HG03565 (cell line): Measurements from ENCODE around the gene ZEB2.

Source experiments
- ATAC-seq: cut with Tn5 transposase; IDR thresholded peaks from one replicate; pipeline ENCODE4 v1.9.1; 2021; ENCODE audit warnings: mild to moderate bottlenecking, moderate library complexity; ENCODE audit not compliant: unreplicated experiment

The ZEB2 gene

DNA sequence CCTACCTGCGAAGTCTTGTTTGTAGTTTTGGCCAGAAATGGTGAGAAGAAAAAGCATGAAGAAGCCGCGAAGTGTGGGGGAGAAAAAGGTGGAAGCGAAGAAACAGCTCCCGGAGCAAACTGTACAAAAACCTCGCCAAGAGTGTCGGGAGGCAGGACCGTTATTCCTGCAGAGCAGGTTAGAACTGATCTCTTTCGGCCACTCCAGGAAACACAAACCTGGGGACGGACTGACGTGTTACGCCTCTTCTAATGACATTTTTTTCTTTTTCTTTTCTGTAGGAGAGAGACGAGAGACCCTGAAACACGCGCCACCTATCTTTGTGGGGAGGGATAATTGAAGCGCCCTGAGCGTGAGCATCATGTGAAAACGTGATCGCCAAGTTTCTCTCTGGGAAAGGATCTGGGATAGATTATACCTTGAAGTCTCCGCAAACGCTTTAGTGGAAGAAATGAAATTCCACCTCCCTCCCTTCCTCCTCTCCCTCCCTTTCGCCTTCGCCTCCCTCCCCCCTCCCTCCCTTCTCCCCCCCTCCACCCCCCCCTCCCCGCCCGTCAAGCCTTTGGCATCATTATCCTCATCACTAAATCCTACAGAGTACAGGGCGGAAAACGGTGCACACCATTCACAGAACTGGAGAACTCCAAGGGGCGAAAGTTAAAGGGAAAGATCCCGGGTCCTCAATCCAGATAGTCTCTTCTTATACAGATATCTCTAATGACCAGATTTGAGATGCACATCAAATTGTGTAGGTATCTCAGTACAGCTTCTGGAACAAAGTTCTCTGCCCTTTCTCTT, at the start of gene ZEB2:
ZEB2 (minus strand) TSS at position 186 of the 798 bp plus-strand sequence. CDS start 2,769 bp downstream, outside the sequence.
- no peak for ATAC-seq

DNA sequence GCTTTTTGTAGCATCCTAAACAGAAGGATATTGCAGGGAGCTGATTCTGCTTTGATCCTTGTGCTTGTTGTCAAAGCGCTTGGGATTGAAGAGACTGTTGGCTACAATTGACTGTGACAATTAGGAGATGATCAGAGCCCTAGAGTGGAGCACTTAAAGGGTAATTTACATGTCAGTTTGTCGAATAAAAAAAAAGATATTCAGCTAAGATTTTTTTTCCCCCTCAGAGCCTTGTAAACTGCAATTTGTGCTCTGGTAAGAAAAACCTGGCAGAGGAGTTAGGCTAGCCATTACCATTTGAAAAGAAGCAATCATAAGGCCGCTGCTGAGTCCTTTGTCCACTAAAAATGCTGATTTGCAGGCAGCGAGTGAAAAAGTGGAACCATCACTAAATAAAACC, 47.8 kb upstream of the ZEB2 start:
- ATAC-seq, result no peak

DNA sequence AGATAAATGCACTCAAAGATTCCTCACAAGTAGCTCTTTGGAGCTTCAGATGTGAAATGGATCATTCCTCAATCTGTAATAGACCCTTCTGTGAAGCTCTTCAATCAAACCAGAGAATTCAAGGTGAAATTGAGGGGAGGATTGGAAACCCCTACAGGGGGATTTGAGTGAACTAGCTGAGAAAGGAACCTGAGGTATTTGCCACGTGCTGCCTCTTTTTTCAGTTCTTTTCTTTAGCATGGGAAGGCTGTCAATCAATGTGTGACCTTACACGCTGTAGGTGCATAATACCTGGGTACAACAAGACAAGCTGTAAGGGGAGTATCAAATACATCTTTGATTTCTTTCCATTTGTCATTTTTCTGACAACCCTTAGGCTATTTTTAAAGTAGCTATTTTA, 46.5 kb upstream of the ZEB2 start:
- no peak for ATAC-seq

DNA sequence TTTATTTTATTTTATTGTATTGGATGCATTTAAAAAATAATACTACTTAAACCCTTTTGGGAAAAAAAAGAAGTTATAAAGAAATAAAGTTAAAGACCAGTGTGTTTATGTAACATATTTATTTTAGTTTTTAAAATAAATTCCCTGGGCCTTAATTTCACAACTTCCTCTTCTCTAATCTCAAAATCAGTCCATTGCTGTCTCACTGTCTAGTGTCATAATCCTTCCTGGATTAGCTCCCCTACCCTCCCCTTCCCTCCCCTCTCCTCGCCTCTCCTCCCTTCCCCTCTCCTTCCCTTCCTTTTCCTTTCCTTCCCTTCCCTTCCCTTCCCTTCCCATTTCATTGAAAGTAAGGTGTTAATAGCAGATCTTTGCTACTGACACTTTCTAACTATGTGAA, 40.3 kb upstream of the ZEB2 start:
- no peak for ATAC-seq

DNA sequence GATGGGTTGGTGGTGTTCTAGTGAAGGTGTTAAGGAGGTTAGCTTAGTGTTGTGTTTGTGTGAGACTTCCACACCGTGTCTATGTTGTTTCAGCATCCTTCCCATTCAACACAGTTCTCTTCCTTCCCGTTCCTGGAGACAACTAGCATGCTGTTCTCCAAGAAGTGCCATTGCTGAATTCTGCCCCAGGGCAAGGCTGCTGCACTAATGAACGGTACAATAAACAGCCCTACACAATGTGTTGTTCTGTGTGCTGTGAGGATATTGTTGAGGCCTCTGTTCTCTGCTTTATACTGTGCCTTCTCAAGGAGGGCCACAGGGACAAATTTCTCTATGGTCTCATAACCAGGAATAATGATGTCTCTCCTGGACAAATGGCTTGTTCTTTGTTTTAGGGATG, 39.8 kb upstream of the ZEB2 start:
- no peak for ATAC-seq

DNA sequence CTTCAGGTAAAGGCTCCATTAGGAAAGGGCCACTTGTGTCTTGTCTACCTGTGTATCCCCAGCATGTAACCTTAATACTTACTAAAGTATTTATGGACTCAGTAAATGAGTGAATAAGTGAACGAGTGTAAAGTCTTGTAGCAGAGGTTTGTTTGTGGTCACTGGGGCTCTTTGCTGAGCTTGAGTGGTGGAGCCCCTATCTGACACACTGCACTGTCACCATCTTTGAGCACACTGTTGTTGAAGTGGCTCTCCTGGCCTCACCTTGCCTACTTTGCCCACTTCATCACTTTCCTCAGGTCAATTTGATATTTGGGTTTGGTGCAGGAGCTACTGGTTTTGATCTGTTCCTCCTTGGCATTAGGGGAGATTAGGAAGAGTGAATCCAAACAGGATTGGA, 39.3 kb upstream of the ZEB2 start:
- ATAC-seq, result no peak

DNA sequence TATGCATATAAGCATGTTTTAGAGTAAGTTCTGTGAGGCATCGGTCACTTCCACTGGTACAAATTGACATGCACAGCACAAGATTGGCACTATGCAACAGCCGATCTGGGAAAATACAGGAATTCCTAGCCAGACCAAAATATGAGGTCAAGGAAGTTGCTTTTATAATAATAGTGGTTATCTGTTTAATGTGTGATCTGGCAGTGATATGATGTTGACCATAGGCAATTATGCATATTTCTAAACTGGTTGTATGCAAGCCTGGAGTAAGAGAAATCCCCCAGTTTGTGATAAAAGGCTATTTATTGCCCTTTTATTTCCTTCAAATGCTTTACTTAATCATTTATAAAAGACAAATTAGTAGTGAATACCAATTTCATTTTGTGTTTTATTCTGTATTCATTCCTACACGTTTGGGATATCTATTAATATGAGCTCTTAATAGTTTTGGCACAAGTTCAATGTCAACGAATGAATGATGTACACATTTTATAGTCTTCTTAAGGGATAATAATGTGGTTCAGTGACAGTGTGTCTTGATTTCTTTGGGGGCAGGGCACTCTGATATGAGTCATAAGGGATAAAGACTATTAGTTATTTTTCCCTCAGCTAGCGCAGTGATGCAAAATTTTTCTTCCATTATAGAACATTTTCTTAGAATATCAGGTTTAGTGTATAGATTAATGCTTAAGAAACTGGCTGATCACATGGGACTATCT, 34.7 kb upstream of the ZEB2 start:
- ATAC-seq, result no peak

DNA sequence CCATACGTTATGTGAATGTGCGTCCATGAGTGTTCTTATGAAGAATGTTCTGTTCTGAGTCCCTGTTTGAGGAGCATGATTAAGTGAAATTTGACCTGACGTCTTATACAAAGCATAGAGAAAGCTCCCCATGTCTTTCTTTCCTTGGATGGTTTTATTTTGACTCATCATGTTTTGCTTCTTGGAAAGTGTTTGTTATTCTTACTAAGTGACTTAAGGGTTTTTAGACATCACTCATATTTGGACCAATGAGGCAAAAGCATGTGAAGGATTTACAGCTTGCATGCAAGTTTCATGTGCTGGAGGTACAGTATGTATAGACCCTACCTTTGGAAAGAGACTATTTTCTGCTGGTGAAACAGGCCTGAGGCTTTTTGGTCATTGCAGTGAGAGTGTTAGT, 33.5 kb upstream of the ZEB2 start:
- no peak for ATAC-seq

DNA sequence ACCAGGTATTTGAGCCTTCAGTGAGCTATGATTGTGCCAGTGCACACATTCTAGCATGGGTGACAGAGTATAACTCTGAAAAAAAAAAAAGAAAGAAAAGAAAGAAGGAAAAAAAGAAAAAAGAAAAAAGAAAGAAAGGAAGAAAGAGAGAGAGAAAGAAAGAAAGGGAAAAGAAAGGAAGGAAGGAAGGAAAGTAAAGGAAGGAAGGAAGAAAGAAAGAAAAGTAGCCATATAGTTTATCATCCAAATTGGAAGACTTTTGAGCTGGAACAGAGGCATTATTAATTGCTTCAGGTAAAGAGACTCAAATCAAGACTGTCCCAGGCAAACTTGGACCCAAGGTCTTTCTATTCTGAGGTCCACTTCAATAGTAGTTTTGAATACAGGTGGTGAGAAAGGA, 32.9 kb upstream of the ZEB2 start:
- no peak for ATAC-seq

DNA sequence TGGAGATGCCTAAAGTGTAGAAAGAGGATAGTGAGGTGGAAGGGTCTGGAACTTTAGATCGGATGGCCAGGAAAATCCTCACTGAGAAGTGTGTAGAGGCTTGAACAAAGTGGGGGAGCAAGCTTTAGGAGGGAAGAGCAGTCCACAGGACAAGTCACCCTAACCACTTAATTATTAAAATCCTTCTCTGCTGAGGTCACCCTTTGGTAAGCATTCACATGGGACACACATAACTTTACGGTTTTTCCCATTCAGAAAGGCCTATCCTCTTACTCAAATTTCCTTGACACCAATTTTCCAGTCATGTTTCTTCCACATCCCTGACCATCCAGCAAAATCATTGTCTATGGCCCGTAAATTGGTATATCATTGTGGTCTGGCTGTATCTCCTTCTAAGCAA, 31.0 kb upstream of the ZEB2 start:
- ATAC-seq, result no peak

DNA sequence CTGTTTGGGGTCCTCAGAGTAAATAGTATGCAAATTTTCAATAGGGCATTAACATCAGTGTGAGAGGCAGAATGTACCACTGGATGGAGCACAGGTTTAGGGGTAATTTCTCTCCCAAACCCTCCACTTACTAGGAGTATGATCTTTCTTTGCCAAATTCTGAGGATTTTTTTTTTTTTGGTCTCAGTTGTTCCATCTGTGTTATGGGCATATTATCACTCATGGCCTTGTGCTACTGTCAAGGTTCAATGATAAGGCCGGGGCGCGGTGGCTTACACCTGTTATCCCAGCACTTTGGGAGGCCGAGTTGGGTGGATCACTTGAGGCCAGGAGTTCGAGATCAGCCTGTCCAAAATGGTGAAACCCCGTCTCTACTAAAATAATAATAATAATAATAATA, 30.2 kb upstream of the ZEB2 start:
- ATAC-seq, result no peak

DNA sequence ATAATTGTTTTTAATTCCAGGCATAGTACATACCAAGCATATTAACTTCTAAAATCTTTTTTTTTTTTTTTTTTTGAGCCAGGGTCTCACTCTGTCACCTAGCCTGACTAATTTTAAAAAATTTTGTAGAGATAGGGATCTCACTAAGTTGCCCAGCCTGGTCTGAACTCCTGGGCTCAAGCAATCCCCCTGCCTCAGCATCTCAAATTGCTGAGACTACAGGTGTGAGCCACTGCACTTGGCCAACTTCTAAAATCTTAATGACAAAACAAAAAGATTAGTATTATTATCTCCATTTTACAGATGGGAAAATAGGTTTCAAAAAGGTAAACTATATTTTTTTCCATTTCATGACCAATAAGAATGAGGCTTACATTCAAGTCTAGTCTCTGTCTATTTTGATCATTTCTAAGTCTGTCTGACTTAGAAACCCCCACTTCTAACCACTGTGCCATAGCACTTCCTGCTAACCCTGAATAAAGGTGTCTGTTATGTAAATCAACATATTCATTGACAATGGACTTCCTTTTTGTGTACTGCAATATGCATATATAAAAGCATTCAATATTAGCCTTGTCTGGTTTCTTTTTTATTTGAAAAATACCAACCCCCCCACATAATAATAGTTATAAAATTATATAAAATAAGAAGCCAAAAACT, 28.7 kb upstream of the ZEB2 start:
- ATAC-seq, result peak; percentile 82

DNA sequence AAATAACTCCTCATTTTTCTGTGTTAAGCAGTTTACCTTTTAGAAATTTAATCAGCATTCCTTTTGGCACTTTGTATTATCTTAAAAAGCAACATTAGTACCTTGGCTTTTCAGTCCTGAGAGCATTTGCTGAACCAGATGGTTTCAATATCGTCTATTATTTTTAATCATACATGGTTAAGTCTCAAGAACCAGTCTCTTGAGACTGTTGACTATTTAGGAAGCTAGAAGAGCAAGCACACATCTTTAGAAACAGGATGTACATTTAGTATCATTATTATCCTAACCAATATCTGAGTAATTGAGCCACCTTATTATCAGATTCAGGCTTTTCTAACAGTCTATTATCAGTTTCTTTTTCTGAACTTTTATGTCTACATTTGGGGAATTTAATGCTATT, 28.2 kb upstream of the ZEB2 start:
- ATAC-seq, result no peak

DNA sequence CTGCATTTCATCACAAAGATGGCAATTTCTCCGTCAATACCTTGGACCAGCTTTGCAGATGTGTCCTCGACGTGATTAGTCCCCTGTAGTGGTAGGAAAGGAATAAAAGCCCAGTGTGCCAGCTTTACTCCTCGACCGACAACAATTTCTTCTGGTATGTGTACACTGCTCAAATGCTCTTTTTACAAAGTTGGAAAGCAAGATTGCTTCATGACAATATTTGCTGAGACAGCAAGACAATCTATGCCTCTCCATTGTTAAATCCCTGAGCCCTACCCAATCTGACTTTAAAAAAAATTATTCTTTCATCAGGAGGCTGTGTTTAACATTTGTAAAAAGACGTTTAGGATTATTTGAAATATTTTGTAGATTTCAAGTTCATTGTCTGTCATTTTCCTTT, 27.6 kb upstream of the ZEB2 start:
- ATAC-seq, result no peak

DNA sequence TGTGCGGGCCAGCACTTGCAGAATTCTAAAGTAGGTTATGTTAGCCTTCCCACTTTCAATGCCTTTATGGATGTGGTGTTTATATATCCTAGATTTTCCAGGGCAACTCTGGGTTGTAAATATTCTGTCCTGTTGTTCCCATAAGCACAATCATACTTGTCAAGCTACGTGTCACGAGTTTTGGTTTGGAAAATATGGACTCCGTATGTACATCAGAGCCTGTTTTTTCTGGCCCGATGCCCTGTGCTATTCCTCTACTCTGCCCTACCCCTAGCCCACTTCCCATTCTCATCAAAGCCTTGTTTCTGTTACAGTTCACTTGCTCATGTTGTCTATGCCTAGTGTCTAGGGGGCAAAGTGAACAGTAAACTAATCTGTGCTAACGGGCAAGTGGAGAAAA, 27.0 kb upstream of the ZEB2 start:
- ATAC-seq, result no peak

DNA sequence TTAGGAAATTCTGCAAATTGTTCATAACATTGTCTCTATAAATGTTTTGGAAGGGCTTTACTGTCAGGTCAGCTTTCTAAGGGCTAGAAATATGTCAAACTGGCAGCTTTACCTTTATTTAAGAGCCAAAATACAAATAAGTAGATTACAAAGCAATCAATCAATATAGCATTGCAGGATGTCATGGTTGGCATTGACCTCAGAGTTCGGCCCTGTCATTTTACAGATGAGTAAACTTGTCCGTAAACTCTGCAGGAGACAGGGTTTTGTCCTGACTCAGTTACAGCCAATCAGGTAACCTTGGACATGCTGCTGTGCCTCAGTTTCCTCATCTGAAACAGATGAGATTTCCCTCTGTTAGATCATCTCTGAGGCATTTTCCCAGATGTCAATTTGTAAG, 25.9 kb upstream of the ZEB2 start:
- no peak for ATAC-seq

DNA sequence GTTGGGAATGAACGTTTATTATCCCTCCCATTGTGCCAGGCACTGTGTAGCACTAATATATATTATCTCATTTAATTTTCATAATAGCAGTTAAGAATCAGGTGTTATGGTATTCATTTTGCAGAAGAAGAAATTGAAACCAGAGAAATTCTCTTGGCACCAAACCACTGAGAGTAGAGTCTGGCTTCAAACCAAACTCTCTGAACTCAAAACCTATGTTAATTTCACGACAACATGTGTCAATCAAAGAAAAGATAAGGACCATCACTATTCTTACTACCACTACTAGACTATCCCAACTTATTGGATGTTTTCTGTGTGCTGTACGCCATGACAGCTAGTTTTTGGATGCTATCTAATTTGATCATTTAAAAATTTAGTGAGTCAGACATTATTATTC, 24.1 kb upstream of the ZEB2 start:
- no peak for ATAC-seq

DNA sequence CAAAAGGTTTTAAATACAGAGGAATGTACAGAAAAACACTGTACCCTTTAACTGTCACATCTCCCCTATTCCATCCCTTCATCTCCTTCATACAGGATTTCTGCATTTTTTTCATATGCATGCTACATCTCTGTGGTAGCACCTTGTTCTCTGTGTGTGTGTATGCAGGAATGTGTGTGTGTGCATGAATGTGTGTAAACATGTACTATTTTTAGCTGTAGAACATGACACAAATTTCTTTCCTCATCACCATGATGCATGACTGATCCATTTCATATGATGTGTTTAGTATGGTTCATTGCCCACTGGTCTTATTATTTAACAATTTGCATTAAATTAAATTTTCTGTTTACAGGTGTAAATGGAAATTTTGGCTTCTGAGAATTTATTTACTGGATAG, 21.5 kb upstream of the ZEB2 start:
- ATAC-seq, result no peak

DNA sequence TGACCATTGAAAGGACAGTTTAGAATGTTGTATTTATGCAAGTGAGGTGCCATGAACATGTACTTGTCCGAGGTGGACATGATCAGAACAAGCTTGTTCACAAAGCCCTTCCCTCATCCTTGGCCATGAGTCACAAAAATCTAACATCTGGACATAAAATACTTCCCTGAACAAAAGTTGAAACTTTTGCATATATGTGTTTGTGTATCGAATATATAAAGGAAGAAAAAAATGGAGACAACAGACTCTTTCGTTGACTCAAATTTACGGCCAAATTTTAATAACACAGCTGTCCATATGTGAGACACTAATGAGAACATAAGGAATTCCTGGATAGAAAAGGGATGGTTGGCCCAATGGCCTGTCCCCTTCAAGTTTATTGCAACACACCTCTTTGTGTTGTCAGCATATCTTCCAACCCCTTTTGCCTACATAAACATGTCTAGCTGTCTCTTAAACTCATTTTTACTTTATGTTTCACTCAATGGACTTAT, 19.4 kb upstream of the ZEB2 start:
- no peak for ATAC-seq

DNA sequence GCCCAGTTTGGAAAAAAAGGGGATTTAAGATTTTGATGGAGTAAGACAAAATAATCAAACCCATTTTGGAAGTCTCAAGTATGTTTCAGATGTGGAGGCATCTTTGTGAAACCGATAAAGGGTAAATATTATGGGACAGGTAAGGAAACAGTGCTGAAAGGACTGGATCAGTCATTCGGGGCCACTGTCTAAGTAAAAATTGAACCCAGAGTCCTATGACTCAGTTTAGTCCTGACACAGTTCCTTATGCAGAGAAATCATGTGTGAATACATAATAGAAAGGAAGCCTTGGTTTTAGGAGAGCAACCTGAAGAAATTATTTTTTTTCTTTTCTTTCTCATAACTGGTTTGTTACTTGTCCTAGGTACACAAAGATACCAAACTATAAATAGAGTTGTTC, 15.4 kb upstream of the ZEB2 start:
- ATAC-seq, result no peak

DNA sequence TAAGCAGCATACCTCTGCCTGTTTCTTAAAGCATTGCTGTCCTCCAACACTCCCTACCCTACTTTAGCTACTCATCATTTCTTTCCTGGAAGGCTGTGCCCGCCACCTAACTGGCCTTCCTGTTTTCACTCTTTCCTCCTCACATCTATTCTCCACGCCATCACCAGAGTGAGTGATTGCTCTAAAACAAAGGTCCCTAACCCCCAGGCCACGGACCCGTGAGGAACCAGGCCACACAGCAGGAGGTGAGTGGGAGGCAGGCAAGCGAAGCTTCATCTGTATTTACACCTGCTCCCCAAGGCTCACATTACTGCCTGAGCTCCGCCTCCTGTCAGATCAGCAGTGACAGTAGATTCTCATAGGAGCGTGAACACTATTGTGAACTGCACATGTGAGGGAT, 13.3 kb upstream of the ZEB2 start:
- ATAC-seq, result no peak

DNA sequence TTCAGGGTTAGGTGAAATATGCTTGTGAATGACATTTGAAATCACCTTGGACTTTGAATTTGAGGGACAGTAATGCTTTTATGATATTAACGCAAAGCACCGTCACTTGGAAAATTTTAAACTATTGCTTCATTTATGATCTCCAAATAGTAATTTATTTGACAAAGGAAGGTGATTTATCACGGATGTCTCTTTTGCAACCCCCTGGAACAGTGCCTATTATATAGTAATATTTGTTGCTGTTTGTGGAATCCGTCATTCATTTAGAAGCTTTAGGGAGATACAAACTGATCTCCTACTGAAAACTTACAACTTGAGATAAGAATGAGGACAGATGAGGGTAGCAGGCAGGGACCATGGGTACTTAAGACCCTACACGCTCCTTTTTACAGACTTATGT, 10.7 kb upstream of the ZEB2 start:
- ATAC-seq, result no peak
